K562 (cell line): ENCODE results near the gene HEXD. TPM values are rescaled to one million over a fixed set of nuclear protein-coding genes. Genes with fewer than 3 reads are reported as not detected.

Experiments
- C11orf30 ChIP-seq: fragments of 450-650 bp; IDR thresholded peaks from 2 replicates; pipeline ENCODE4 v1.6.1; 2016; ENCODE audit warnings: low read depth, mild to moderate bottlenecking
- E2F3 ChIP-seq: fragments of 250-450 bp; sonication (Bioruptor Pico); IDR thresholded peaks from 2 replicates; pipeline ENCODE4 v1.4.0; 2020; ENCODE audit warnings: mild to moderate bottlenecking
- RBM22 ChIP-seq: fragments of 200-400 bp; formaldehyde crosslinking; IDR thresholded peaks from 2 replicates; pipeline ENCODE4 v1.6.1; 2018; ENCODE audit warnings: low read length, low read depth; ENCODE audit not compliant: poor library complexity, severe bottlenecking
- RCOR1 ChIP-seq, 2 experiments: IDR thresholded peaks; 2 replicates each; pipeline ENCODE4 v1.6.1; 2012; ENCODE audit warnings: low read depth in 2 of 2, low read length in 2 of 2, borderline replicate concordance in 1 of 2, improper control_type of control experiment in 1 of 2
- TAF7 ChIP-seq: fragments of 450-650 bp; IDR thresholded peaks from 2 replicates; pipeline ENCODE4 v1.6.1; 2016; ENCODE audit warnings: missing genetic modification characterization, missing compliant biosample characterization
- U2AF1 ChIP-seq: fragments of 200-400 bp; formaldehyde crosslinking; optimal IDR thresholded peaks from 2 replicates; pipeline ENCODE3; 2017; ENCODE audit warnings: mild to moderate bottlenecking, low read depth, low read length, moderate library complexity
- UBTF ChIP-seq, 2 experiments: IDR thresholded peaks; 2 replicates each; pipeline ENCODE4 v1.6.1; 2012; ENCODE audit warnings: improper control_type of control experiment in 2 of 2, low read depth in 2 of 2, low read length in 2 of 2, borderline replicate concordance in 1 of 2
- XRCC5 ChIP-seq: fragments of 200-400 bp; formaldehyde crosslinking; IDR thresholded peaks from 2 replicates; pipeline ENCODE4 v1.6.1; 2017; ENCODE audit warnings: low read depth, mild to moderate bottlenecking, low read length
- ZBTB40 ChIP-seq, 2 experiments: fragments of 450-650 bp in 1 of 2; sonication (generic) in 1 of 2; formaldehyde crosslinking in 1 of 2; IDR thresholded peaks; 2 replicates each; pipeline versions ENCODE4 v1.7.1 to v1.9.0; 2016 to 2022; ENCODE audit warnings: inconsistent platforms in 1 of 2, mild to moderate bottlenecking in 1 of 2, missing genetic modification reagents in 1 of 2
- ZFPM2 ChIP-seq: fragments of 250-450 bp; sonication (Bioruptor Pico); IDR thresholded peaks from 2 replicates; pipeline ENCODE4 v1.5.1; 2022; ENCODE audit warnings: mild to moderate bottlenecking
- ZNF212 ChIP-seq: fragments of 450-650 bp; formaldehyde crosslinking; IDR thresholded peaks from 2 replicates; pipeline ENCODE4 v1.4.0; 2020; ENCODE audit warnings: mild to moderate bottlenecking
- ZNF239 ChIP-seq: fragments of 250-450 bp; sonication (Bioruptor Pico); IDR thresholded peaks from 2 replicates; pipeline ENCODE4 v1.4.0; 2020; ENCODE audit warnings: mild to moderate bottlenecking
- polyA plus RNA-seq, 8 experiments: library from polyadenylated mRNA; depleted of rRNA in 4 of 8; stranded (reverse) in 5 of 8; unstranded in 3 of 8; fragments of >200 nt; fragmentation: Nextera tagmentation in 2 of 8; fragmentation: Illumina TruSeq in 1 of 8; extraction: Ambion mirVana in 2 of 8; extraction: Trizol in 1 of 8; gene quantifications; 2 replicates each; pipeline versions ENCODE4 v1.2.1 to v1.2.3, GENCODE V29; 2011 to 2014; ENCODE audit warnings: inconsistent platforms in 1 of 8, missing spikeins in 1 of 8
- total RNA-seq, 7 experiments: library from RNA; depleted of rRNA in 6 of 7; stranded (reverse); fragments of >200 nt in 6 of 7; fragmentation: Illumina TruSeq in 2 of 7; extraction: Trizol in 2 of 7; gene quantifications; 2 replicates each; pipeline versions ENCODE4 v1.2.1 to v1.2.3, GENCODE V29; 2011 to 2021; ENCODE audit warnings: low replicate concordance in 1 of 7
- TF ChIP-seq, protein P1 (sequence below): fragments of 250-450 bp; sonication (Bioruptor Pico); IDR thresholded peaks from 2 replicates; pipeline ENCODE4 v1.4.0; 2020; ENCODE audit warnings: mild to moderate bottlenecking

The HEXD gene
- total and polyA plus RNA-seq, 9 of the 15 experiments (the other 6 are each of a cell fraction or from before 2014, with no cell fraction given), result 1.0 to 25.3 (median 10.0) TPM

DNA sequence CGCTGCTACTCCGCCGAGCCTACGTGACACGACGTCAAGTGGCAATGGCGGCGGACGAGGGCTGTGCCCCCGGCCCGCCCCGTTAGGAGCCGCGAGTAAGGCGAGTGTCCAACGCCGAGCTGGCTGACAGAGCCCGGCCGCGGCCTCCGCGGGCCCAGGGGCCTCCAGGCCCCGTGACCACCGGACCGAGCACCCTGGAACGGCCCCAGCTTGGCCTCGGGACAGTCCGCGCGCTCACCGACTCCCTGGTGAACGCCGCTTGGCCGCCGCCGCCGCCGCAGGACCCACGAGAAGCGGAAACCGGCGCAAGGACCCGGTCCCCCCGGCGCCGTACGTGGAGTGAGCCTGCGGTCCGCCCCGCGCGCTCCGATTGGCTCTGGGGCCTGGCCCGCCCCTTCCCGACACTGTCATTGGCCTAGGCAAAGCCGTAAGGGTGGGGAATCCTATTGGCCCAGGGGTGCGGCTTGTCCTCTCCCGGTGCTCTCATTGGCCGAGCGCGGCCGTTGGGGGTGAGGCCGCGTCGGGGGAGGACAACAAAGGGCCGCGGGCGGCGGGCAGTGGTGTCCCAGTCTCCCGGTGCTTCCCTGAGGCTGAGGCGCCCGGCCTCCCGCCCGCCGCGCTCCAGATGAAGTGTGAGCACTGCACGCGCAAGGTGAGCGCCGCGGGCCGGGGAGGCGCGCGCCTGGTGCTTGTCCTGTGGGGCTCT is 40.2 kb downstream of the HEXD start, which contains the start of gene NARF (continued):
- TF ChIP-seq ZBTB40 (IDR thresholded peaks at IDR 0.05) (peak; percentile 81), ZBTB40 (CRISPR knock-in tag; IDR thresholded peaks at IDR 0.05) (no peak), XRCC5 (peak; percentile 51; the same call in 1 of the 2 replicates), C11orf30 (peak; percentile 76), UBTF (IDR thresholded peaks at IDR 0.05; ENCODE audit: borderline replicate concordance in 1 of 2, low read depth in 2 of 2, low read length in 2 of 2) (0 out of 4 replicates have a peak, but pooled peaks of 1 of the 2 experiments have one; percentile 63), ZFPM2 (CRISPR knock-in tag) (peak; percentile 75; the same call in 1 of the 2 replicates), E2F3 (CRISPR knock-in tag) (0 out of 2 replicates have a peak, but pooled peaks have one; percentile 14), ZNF212 (peak; percentile 51; the same call in 1 of the 2 replicates), ZNF239 (CRISPR knock-in tag) (no peak), TAF7 (peak; percentile 79), RCOR1 (IDR thresholded peaks at IDR 0.05; ENCODE audit: borderline replicate concordance in 1 of 2, low read depth in 2 of 2, low read length in 2 of 2) (peak in 1 of 2 experiments; percentile 32; a peak in 1 of 4 replicates), U2AF1 (peak; percentile 83), RBM22 (peak; percentile 39)
- TF ChIP-seq, protein P1, sequence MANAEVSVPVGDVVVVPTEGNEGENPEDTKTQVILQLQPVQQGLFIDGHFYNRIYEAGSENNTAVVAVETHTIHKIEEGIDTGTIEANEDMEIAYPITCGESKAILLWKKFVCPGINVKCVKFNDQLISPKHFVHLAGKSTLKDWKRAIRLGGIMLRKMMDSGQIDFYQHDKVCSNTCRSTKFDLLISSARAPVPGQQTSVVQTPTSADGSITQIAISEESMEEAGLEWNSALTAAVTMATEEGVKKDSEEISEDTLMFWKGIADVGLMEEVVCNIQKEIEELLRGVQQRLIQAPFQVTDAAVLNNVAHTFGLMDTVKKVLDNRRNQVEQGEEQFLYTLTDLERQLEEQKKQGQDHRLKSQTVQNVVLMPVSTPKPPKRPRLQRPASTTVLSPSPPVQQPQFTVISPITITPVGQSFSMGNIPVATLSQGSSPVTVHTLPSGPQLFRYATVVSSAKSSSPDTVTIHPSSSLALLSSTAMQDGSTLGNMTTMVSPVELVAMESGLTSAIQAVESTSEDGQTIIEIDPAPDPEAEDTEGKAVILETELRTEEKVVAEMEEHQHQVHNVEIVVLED (CRISPR knock-in tag), result peak; percentile 83
